OCI-LY1 (cell line): ENCODE results near the gene DCLRE1A.

Source experiments
- H2AFZ ChIP-seq: fragments of 200-600 bp; sonication (generic), shearing (Covaris generic); 2 replicates; pipeline ENCODE4 v1.6.0; 2014; ENCODE audit warnings: antibody characterized with exemption, mild to moderate bottlenecking, low read length
- H3F3A ChIP-seq: fragments of 200-600 bp; sonication (generic), shearing (Covaris generic); 2 replicates; pipeline ENCODE4 v1.6.0; 2014; ENCODE audit warnings: mild to moderate bottlenecking, antibody characterized with exemption, low read length, moderate library complexity; ENCODE audit not compliant: insufficient read depth
- H3K27ac ChIP-seq: fragments of 200-600 bp; sonication (generic); 2 replicates; pipeline ENCODE4 v1.5.1; 2014; ENCODE audit warnings: low read length, mixed run types, mild to moderate bottlenecking, low read depth; ENCODE audit not compliant: poor library complexity, severe bottlenecking
- H3K27me3 ChIP-seq: fragments of 200-600 bp; sonication (generic); 2 replicates; pipeline ENCODE4 v1.6.0; 2014; ENCODE audit warnings: antibody characterized with exemption, mild to moderate bottlenecking, low read length, moderate library complexity; ENCODE audit not compliant: insufficient read depth
- H3K36me3 ChIP-seq: fragments of 200-600 bp; sonication (generic); 2 replicates; pipeline ENCODE4 v1.6.1; 2014; ENCODE audit warnings: mild to moderate bottlenecking, antibody characterized with exemption, low read length, moderate library complexity, mixed read lengths; ENCODE audit not compliant: insufficient read depth
- H3K4me1 ChIP-seq: fragments of 200-600 bp; sonication (generic); 2 replicates; pipeline ENCODE4 v1.5.1; 2014; ENCODE audit warnings: mild to moderate bottlenecking, low read length, moderate library complexity; ENCODE audit not compliant: insufficient read depth, severe bottlenecking
- H3K4me2 ChIP-seq: fragments of 200-600 bp; sonication (generic), shearing (Covaris generic); 2 replicates; pipeline ENCODE4 v1.6.1; 2014; ENCODE audit warnings: low read length
- H3K4me3 ChIP-seq: fragments of 200-600 bp; sonication (generic); 2 replicates; pipeline ENCODE4 v1.5.1; 2014; ENCODE audit warnings: low read length, low read depth, mild to moderate bottlenecking, mixed read lengths; ENCODE audit not compliant: poor library complexity, severe bottlenecking
- H3K79me2 ChIP-seq: fragments of 200-600 bp; shearing (Covaris generic); 2 replicates; pipeline ENCODE4 v1.6.1; 2016; ENCODE audit warnings: mixed run types, low read length, mixed read lengths; ENCODE audit not compliant: insufficient read depth
- H3K9ac ChIP-seq: fragments of 200-600 bp; sonication (generic), shearing (Covaris generic); 2 replicates; pipeline ENCODE4 v1.6.1; 2014; ENCODE audit warnings: mild to moderate bottlenecking, low read length, mixed read lengths
- H3K9me2 ChIP-seq: fragments of 200-600 bp; sonication (generic), shearing (Covaris generic); 2 replicates; pipeline ENCODE4 v1.6.1; 2014; ENCODE audit warnings: low read depth, mild to moderate bottlenecking, low read length, mixed read lengths
- H3K9me3 ChIP-seq: fragments of 200-600 bp; shearing (Covaris generic); 2 replicates; pipeline ENCODE4 v1.6.1; 2014; ENCODE audit warnings: low read length, mixed read lengths
- H4K20me1 ChIP-seq: fragments of 200-600 bp; sonication (generic), shearing (Covaris generic); 2 replicates; pipeline ENCODE4 v1.6.0; 2016; ENCODE audit warnings: mild to moderate bottlenecking, low read length; ENCODE audit not compliant: insufficient read depth
- CTCF ChIP-seq: fragments of 200-600 bp; sonication (generic), shearing (Covaris generic); IDR thresholded peaks from 2 replicates; pipeline ENCODE4 v1.5.1; 2017; ENCODE audit warnings: mild to moderate bottlenecking, antibody characterized with exemption, low read length, moderate library complexity, mixed read lengths
- EZH2 ChIP-seq: fragments of 200-600 bp; sonication (generic), shearing (Covaris generic); IDR thresholded peaks from 2 replicates; pipeline ENCODE4 v1.8.0; 2017; ENCODE audit warnings: borderline replicate concordance, mixed run types, mild to moderate bottlenecking, antibody characterized with exemption, low read length, moderate library complexity, mixed read lengths

DCLRE1A gene

GRCh38 chr10:113895018-113895417, 41.1 kb upstream of the DCLRE1A start:
- Histone ChIP-seq H3K4me1 (no peaks in the 10 kb centered on the region), H3K4me3 (no peak overlapping the region), H3K27me3 (no peaks in the 10 kb centered on the region), H3K4me2 (no peak overlapping the region), H3K79me2 (no peaks in the 10 kb centered on the region), H3K36me3 (peaks cover 39% of the 10 kb centered on the region), H3F3A (no peaks in the 10 kb centered on the region), H3K9ac (no peak overlapping the region), H3K27ac (no peak overlapping the region), H2AFZ (no peak overlapping the region), H4K20me1 (no peaks in the 10 kb centered on the region), H3K9me2 (no peaks in the 10 kb centered on the region), H3K9me3 (0 out of 2 replicates have a peak, but pooled peaks cover 2% of the 10 kb centered on the region)
- TF ChIP-seq EZH2 (no peak), CTCF (no peak)

GRCh38 chr10:113894581-113894980, 40.7 kb upstream of the DCLRE1A start:
- Histone ChIP-seq H3K4me2 (no peak overlapping the region), H4K20me1 (no peaks in the 10 kb centered on the region), H3K4me1 (no peaks in the 10 kb centered on the region), H2AFZ (no peak overlapping the region), H3K79me2 (no peaks in the 10 kb centered on the region), H3F3A (no peaks in the 10 kb centered on the region), H3K9me2 (no peaks in the 10 kb centered on the region), H3K9ac (no peak overlapping the region), H3K4me3 (no peak overlapping the region), H3K36me3 (peaks cover 43% of the 10 kb centered on the region), H3K9me3 (peaks cover 5% of the 10 kb centered on the region; the same call in 1 of the 2 replicates), H3K27ac (no peak overlapping the region), H3K27me3 (no peaks in the 10 kb centered on the region)
- TF ChIP-seq CTCF (no peak), EZH2 (no peak)

- no peaks in the 10 kb centered on the region for H3K27me3 ChIP-seq
- H3K9ac ChIP-seq: no peak overlapping the region
- H3K4me3 ChIP-seq: no peak overlapping the region
- H3K9me3 ChIP-seq: peaks cover 5% of the 10 kb centered on the region; the same call in 1 of the 2 replicates
- no peaks in the 10 kb centered on the region for H3K79me2 ChIP-seq
- no peak overlapping the region for H2AFZ ChIP-seq
- H3K4me1 ChIP-seq: no peaks in the 10 kb centered on the region
- H3K9me2 ChIP-seq: no peaks in the 10 kb centered on the region
- no peak overlapping the region for H3K27ac ChIP-seq
- no peaks in the 10 kb centered on the region for H3F3A ChIP-seq
- no peak overlapping the region for H3K4me2 ChIP-seq
- no peak for TF ChIP-seq CTCF
- no peak for TF ChIP-seq EZH2
- H4K20me1 ChIP-seq: no peaks in the 10 kb centered on the region
- H3K36me3 ChIP-seq: peaks cover 40% of the 10 kb centered on the region
Measured at GRCh38 chr10:113893570-113893969, 39.7 kb upstream of the DCLRE1A start.
